PC-3 (cell line): ENCODE data around the gene SRR. TPM values are rescaled to one million over a fixed set of nuclear protein-coding genes. Genes with fewer than 3 reads are reported as not detected.
"Not testable (repeated sequence)": the region's sequence is repeated elsewhere in the genome, so short reads cannot be mapped to it uniquely, and the experiment has no call there.

Experiments
- ATAC-seq: fragments of 200-7000 bp; cut with Tn5 transposase; 2 replicates; pipeline ENCODE4 v1.9.1; 2020; ENCODE audit warnings: mild to moderate bottlenecking, moderate library complexity
- Bru-seq: library from RNA; stranded (reverse); fragments of 400-500 nt; gene quantifications from one replicate; lab custom pipeline; 2021; lab: Mats Ljungman, UMichigan
- BruChase-seq, 2 experiments: library from RNA; stranded (reverse); fragments of 400-500 nt; gene quantifications; one replicate each; lab custom pipeline; 2021; lab: Mats Ljungman, UMichigan
- BruUV-seq: library from RNA; stranded (reverse); fragments of 400-500 nt; replicated peaks from 2 replicates; lab custom pipeline; 2021; lab: Mats Ljungman, UMichigan
- CTCF ChIA-PET: fragments of 300-600 bp; sonication (Branson Sonifier 250); formaldehyde crosslinking; loops from one replicate; lab custom pipeline; 2022; ENCODE audit warnings: antibody characterized with exemption; lab: Charles Lee
- POLR2A ChIA-PET: fragments of 300-600 bp; sonication (Branson Sonifier 250); formaldehyde crosslinking; loops from one replicate; lab custom pipeline; 2022; ENCODE audit warnings: antibody characterized with exemption; ENCODE audit not compliant: unreplicated experiment; lab: Charles Lee
- DNase-seq: peaks from one replicate; pipeline ENCODE4 v3.0.0-alpha.2; 2015
- H2AFZ ChIP-seq: fragments of 300-600 bp; sonication (generic); 2 replicates; pipeline ENCODE4 v1.6.0; 2016; ENCODE audit warnings: antibody characterized with exemption, low read length
- H3F3A ChIP-seq: fragments of 300-600 bp; sonication (generic); one replicate; pipeline ENCODE4 v1.6.0; 2017; ENCODE audit warnings: antibody characterized with exemption, low read length, control low read depth, mild to moderate bottlenecking; ENCODE audit not compliant: unreplicated experiment
- H3K27ac ChIP-seq: fragments of 300-600 bp; sonication (generic); 2 replicates; pipeline ENCODE4 v1.5.1; 2016; ENCODE audit warnings: mild to moderate bottlenecking, low read length
- H3K27me3 ChIP-seq: fragments of 300-600 bp; sonication (generic); 2 replicates; pipeline ENCODE4 v1.6.1; 2016; ENCODE audit warnings: low read length, mixed read lengths
- H3K36me3 ChIP-seq: fragments of 300-600 bp; sonication (generic); 2 replicates; pipeline ENCODE4 v1.6.1; 2016; ENCODE audit warnings: low read depth, mixed run types, low read length, mixed read lengths
- H3K4me1 ChIP-seq: fragments of 300-600 bp; sonication (generic); 2 replicates; pipeline ENCODE4 v1.5.1; 2016; ENCODE audit warnings: low read length; ENCODE audit not compliant: insufficient read depth
- H3K4me2 ChIP-seq: fragments of 300-600 bp; sonication (generic); 2 replicates; pipeline ENCODE4 v1.6.0; 2016; ENCODE audit warnings: low read length
- H3K4me3 ChIP-seq: fragments of 300-600 bp; sonication (generic); 2 replicates; pipeline ENCODE4 v1.5.1; 2016; ENCODE audit warnings: mild to moderate bottlenecking, low read length, mixed read lengths
- H3K79me2 ChIP-seq: fragments of 300-600 bp; sonication (generic); 2 replicates; pipeline ENCODE4 v1.6.1; 2017; ENCODE audit warnings: low read length, mixed read lengths
- H3K9ac ChIP-seq: fragments of 300-600 bp; sonication (generic); 2 replicates; pipeline ENCODE4 v1.6.0; 2016; ENCODE audit warnings: mild to moderate bottlenecking, low read length
- H3K9me2 ChIP-seq: fragments of 300-600 bp; sonication (generic); replicated peaks from 2 replicates; pipeline ENCODE4 v1.6.1; 2016; ENCODE audit warnings: mixed run types, low read length, mixed read lengths
- H3K9me3 ChIP-seq: fragments of 300-600 bp; sonication (generic); 2 replicates; pipeline ENCODE4 v1.6.1; 2016; ENCODE audit warnings: low read length, mixed read lengths
- H4K20me1 ChIP-seq: fragments of 300-600 bp; sonication (generic); 2 replicates; pipeline ENCODE4 v1.6.1; 2016; ENCODE audit warnings: low read length, mixed read lengths
- EZH2 ChIP-seq: fragments of 300-600 bp; sonication (generic); IDR thresholded peaks from one replicate; pipeline ENCODE4 v1.6.1; 2017; ENCODE audit warnings: antibody characterized with exemption, mild to moderate bottlenecking, low read length; ENCODE audit not compliant: unreplicated experiment
- EZH2phosphoT487 ChIP-seq: fragments of 300-600 bp; sonication (generic); IDR thresholded peaks from 2 replicates; pipeline ENCODE4 v1.6.1; 2018; ENCODE audit warnings: mild to moderate bottlenecking, antibody characterized with exemption, low read length, borderline replicate concordance
- intact Hi-C: fragments of 100-400 bp; cut with micrococcal nuclease; formaldehyde crosslinking; loops from 2 replicates; pipeline ENCODE4 v1.9.0; 2023
- long read RNA-seq: library from polyadenylated mRNA; unstranded; transcript quantifications from one replicate; pipeline ENCODE4 v2.0.0, GENCODE V29; 2021; ENCODE audit not compliant: unreplicated experiment
- total RNA-seq: library from RNA; depleted of rRNA; stranded (reverse); fragments of >200 nt; gene quantifications from 2 replicates; pipeline ENCODE4 v1.2.3, GENCODE V29; 2014; rRNA removed
- TF ChIP-seq, protein P1 (sequence below): fragments of 300-600 bp; sonication (generic); conservative IDR thresholded peaks from 2 replicates; pipeline ENCODE4 v1.5.1; 2017; ENCODE audit warnings: antibody characterized with exemption, low read depth, mild to moderate bottlenecking, low read length

Gene SRR, protein sequence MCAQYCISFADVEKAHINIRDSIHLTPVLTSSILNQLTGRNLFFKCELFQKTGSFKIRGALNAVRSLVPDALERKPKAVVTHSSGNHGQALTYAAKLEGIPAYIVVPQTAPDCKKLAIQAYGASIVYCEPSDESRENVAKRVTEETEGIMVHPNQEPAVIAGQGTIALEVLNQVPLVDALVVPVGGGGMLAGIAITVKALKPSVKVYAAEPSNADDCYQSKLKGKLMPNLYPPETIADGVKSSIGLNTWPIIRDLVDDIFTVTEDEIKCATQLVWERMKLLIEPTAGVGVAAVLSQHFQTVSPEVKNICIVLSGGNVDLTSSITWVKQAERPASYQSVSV
- total RNA-seq (8.8 and 12.0 TPM in 2 replicates), Bru-seq, nascent RNA (percentile 49 among the genes with signal in this experiment), BruChase-seq, experiment 1, labeled RNA remaining after a 6-hour chase (percentile 55 among the genes with signal in this experiment), BruChase-seq, experiment 2, labeled RNA remaining after a 2-hour chase (percentile 49 among the genes with signal in this experiment)
- long read RNA-seq, transcript SRR-201 (8 exons, 2,728 nt): major isoform, 9 of 14 reads
- long read RNA-seq, partial matches to known transcripts: 0 of 14 reads
- long read RNA-seq, other reads (novel, unspliced or antisense): 5 of 14 reads

DNA sequence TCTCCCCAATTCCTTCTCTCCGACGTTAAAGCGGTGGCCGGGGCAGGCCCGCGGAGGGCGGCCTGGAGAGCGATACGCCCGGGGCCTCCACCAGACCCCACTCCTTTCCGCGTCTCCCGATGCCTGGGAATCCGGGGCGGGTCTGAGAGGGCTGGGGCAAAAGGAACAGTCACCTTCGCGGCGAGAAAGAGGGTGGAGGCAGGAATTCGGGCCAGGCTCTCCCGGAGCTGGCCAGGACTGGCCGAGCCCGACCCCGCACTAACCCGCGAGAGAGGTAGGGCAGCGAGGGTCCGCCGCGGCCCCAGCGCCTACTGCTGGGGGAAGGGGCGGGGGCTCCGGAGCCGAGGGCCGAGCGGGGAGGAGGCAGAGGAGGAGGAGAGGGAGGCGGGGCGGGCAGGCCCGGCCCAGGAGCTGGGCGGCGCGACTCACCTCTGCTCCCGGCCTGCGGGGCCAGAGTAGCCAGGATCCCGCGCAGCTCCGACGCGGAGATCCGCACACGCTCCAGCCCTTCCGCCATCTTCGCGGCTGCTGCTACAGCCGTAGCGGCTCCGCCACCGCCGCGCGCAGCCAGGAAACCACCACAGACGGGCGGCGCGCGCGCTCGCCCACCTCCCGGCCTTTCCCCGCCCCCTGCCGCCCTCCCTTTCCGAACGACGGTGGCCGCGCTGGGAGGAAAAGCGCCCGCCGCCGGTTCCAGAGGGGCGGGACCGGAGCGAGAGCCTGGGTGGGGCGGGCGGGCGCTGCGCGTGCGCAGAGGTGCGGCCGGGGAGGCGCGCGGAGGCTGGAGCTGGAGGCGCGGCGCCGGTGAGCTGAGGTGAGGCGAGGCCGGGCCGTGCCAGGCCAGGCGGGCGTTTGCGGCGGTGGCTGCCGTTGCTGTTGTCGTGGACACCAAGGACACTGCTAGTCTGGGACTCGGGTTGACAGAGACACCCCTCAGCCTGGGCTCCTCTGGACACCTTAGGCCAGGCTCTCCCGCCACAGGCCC lies at the start of gene SRR, which contains the start of gene SMG6:
Gene SRR, plus strand, starts transcription at position 747 of the 985 bp plus-strand sequence. CDS start 11,611 bp downstream, outside the sequence.
Gene SMG6, minus strand, starts transcription at position 582 of the 985 bp plus-strand sequence. Its CDS starts 65 bp downstream, at position 517.
- H3F3A ChIP-seq: no peaks in the 10 kb centered on the region
- peaks cover 39% of the 10 kb centered on the region for H3K79me2 ChIP-seq
- H3K4me2 ChIP-seq: peak within 1 kb of the TSS; percentile 82
- CTCF ChIA-PET: interaction anchor here (0.6 kb wide), 2 partner anchors 34 to 103 kb away, joined by 3 to 5 read pairs; no protein-coding TSS in a partner anchor
- H3K4me1 ChIP-seq: 0 out of 2 replicates have a peak, but pooled peaks cover 3% of the 10 kb centered on the region
- peak; percentile 81 for DNase-seq
- BruUV-seq: no TSS peak
- no peaks in the 10 kb centered on the region for H3K27me3 ChIP-seq
- intact Hi-C loops: no loop called here
- peak within 1 kb of the TSS; percentile 84 for H3K9ac ChIP-seq
- no peak for TF ChIP-seq EZH2phosphoT487
- TF ChIP-seq EZH2: no peak
- TF ChIP-seq, protein P1, sequence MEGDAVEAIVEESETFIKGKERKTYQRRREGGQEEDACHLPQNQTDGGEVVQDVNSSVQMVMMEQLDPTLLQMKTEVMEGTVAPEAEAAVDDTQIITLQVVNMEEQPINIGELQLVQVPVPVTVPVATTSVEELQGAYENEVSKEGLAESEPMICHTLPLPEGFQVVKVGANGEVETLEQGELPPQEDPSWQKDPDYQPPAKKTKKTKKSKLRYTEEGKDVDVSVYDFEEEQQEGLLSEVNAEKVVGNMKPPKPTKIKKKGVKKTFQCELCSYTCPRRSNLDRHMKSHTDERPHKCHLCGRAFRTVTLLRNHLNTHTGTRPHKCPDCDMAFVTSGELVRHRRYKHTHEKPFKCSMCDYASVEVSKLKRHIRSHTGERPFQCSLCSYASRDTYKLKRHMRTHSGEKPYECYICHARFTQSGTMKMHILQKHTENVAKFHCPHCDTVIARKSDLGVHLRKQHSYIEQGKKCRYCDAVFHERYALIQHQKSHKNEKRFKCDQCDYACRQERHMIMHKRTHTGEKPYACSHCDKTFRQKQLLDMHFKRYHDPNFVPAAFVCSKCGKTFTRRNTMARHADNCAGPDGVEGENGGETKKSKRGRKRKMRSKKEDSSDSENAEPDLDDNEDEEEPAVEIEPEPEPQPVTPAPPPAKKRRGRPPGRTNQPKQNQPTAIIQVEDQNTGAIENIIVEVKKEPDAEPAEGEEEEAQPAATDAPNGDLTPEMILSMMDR: no peak
- H3K9me2 ChIP-seq: no peaks in the 10 kb centered on the region
- H3K9me3 ChIP-seq: no peaks in the 10 kb centered on the region
- H4K20me1 ChIP-seq: no peaks in the 10 kb centered on the region
- H2AFZ ChIP-seq: peak within 1 kb of the TSS; percentile 83
- peak within 1 kb of the TSS; percentile 48 for H3K27ac ChIP-seq
- peak within 1 kb of the TSS; percentile 91 for H3K4me3 ChIP-seq
- ATAC-seq: peak; percentile 92
- POLR2A ChIA-PET: interaction anchor here (0.7 kb wide), 1 partner anchor 473 kb away, joined by 9 read pairs; no protein-coding TSS in a partner anchor
- H3K36me3 ChIP-seq: no peaks in the 10 kb centered on the region; the same call in 1 of the 2 replicates

- H3K4me3 ChIP-seq, H3F3A ChIP-seq, H3K79me2 ChIP-seq, H3K9ac ChIP-seq, intact Hi-C loops, H2AFZ ChIP-seq, H3K27ac ChIP-seq, H3K4me2 ChIP-seq, ATAC-seq, CTCF ChIA-PET, POLR2A ChIA-PET, H3K36me3 ChIP-seq, H3K9me3 ChIP-seq, H3K27me3 ChIP-seq, H4K20me1 ChIP-seq, DNase-seq, H3K9me2 ChIP-seq, H3K4me1 ChIP-seq, BruUV-seq: not testable (repeated sequence)
Measured at GRCh38 chr17:2258830-2259229, 44.9 kb upstream of the SRR start.
